ENCODE data around the gene ANKS6.

The ANKS6 gene

DNA sequence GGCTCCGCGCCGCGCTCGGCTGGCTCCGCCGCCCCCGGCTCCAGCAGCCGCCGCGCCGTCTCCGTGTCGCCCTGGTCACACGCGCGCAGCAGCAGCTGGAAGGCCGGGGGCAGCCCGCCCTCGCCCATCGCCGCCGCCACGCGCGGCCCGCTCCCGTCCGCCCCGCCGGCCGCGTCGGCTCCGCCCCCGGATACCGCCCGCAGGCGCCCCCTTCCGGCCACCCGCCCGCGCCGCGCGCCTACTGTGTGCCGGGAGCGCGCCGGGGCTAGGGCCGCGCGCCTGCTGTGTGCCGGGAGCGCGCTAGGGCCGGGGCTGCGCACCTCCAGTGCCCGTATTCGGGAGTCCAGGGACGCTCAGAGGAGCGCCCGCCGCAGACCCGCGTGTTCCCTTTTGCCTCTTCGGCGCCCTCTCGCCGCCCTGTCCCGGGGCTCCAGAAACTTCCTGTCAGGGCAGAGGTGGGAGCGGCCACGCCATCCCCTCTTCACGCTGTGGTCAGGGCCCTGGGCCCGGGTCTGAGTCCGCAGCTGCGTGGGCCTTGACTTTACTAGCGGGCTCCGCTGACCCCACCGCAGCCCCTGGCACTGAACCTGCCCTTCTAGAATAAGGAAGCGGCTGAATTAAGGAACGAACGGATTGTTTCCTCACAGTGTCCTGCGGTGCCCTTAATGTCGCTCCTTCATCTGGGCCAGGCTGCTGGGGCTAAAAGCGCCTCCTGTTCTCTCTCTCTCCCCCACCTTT, at the start of gene ANKS6:
Gene ANKS6 (minus strand): TSS at position 192 of the 738 bp plus-strand sequence. CDS start 64 bp downstream, at position 128.
- peak; percentile 78 for DNase-seq

DNA sequence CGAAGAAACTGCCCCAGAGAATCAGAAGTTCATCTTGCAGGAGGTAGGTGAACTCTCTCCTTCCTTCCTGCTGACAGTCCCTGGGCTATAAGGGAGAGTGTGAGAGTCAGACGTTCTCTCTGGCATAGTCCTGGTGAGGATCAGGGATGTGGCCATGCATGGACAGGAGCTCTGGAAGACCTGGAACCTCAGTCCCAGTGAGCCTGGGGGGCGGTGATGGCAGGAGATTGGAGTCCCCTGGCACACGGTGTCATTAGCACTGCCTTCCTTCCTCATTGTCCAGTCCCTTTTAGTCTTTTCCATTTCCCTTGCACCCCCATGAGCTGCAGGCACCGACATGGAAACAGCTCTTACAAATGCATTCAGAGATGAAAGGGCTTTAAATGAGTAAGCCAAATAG, 49.7 kb upstream of the ANKS6 start:
- DNase-seq: no peak

DNA sequence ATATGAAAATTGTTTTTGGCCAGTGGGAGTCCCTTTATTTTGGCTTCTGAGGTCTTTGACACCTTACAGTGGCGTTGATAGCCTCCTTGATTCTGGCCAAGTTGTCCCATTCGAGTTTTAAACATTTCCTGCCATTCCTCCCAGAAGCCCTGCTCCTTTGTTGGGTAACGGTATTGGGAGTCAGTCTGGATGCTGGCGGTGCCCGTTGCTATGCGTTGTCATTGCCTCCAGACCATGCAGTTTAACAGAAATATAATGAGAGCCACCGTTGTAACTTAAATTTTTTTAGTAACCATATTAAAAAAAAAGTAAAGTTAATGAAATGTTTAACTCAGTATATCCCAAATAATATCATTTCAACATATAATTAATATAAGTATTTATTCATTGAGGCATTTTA, 46.2 kb upstream of the ANKS6 start:
- DNase-seq: no peak

DNA sequence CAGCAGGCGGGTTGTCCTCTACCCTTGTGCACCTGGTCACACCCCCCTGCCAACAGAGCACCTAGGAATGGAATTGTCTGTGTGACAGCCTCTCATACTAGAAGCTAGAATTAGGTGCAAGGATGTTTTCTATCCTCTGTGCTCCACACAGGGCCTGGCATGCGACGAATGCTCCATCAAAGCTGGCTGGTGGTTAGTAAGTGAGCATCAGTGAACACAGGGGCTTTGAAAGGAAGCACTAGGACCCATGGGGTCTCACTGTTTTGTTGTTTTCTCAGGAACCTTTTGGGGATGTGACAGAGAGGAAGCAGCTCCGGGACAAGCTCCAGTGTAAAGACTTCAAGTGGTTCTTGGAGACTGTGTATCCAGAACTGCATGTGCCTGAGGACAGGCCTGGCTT, 43.4 kb upstream of the ANKS6 start:
- DNase-seq: no peak

DNA sequence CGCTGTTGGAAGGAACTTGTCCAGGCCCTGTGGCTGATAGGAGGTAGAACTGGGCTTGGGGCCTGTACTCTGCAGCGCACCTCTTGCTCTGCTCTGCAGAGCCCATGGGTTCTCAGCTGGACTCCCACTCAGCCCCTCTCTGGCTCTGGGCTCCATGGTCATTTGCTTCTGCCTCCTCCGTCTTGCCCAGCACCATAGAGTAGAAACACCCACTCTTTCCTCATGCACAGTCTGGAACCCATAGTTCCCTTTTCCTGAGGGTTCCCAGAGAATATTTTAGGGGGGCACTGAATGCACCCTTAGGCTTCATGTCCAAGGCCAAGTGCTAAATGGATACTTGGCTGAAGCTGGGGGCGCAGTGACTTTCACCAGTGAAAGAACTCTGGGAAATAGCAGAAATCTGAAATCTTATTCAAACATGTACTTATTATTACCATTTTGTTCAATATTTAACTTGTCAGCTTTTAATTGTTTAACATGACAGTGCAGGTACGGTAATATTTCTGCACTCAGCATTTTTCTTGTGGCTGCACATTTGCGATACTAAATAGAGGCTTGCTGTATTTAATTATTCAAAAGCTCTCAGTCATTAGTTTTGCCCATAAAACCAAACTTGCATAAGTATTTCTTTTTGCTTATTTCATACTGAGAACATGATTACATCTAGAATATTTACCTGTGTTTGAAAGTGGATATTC, 42.7 kb upstream of the ANKS6 start:
- DNase-seq: no peak

DNA sequence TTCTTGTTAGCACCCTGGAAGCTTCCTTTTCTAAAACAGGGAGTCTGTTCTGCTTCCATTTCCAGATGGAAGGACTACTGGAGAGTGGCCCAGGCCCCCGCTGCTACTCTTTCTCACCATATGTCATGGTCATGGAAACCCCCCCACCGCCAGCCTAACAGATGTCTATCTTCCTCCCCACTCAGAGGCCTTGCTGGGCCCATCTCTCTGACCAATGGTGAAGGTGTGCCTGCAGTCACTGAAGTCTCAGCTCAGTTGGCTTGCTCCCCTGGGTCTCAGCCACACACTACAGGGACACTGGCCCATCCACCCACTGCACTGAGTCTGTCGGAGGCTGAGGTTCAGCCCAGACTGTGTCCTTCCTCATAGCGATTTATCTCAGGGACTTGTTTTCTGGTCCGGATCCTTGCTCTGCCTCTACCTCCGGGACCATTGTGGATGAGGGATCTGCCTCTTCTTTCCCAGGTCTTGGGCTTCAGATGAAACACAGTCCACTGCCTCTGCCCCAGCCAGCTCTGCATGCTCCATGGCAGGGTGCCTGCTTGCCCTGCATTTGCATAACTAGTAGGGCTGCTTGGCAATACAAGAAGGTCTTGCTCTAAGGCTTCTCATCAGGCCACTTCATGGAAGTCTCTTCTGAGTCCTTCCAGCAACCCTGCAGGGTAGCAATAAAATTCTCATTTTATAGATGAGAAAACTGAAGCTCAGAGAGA, 42.0 kb upstream of the ANKS6 start:
- peak; percentile 12 for DNase-seq

DNA sequence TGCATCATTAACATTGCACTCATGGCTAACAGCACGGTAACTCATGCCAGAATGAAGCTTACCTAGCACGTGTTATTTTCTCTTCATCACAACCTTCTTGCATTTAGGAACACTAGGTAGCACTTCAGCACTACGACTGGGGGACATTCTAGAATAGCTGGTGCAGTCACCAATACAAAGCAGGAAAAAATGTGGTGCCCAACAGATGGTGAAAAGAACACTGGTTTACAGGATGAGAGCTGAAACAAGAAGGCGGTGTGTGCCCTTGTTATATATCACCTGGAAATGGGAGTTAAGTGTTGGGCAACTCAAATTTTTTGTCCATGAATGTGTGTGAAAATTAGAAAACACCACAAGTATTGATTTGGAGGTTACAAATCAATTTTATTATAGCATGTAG, 41.2 kb upstream of the ANKS6 start:
- no peak for DNase-seq

DNA sequence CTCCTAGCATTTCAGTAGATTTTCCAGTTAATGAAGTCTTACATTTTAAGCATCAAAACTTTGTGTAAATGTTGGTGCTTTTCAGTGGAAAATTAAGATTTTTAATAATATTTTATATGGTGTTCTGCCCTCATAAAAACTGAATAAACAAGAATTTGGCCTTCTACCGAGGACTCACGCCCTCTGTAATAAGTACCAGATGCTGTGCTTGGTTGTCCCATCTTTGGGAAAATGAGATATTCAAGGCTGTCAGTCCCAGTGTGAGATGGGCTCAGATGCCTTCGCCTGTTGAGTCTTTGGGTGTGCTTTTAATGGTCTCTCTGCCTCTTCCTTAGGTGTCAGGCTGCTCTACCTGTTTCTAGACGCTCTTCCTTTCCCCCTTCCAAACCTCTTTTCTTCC, 39.9 kb upstream of the ANKS6 start:
- DNase-seq: no peak

DNA sequence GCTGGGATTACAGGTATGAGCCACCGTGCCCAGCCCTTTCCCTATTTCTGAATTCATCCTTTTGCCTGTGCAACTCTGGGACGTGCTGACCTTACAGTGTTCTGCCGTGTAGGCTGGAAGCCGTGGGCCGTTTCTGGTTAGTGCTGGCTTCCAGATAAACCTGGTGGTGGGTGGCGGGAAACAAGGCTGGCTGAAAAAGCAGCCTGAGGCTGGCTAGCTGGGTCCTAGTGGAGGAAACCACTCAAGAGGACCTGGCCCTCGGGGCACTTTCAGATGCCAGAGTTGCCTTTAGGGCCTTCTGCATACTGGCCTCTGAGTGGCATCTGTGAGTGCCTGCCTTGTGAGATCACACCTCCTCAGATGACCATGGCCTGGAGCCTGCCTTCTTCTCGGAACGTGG, 38.0 kb upstream of the ANKS6 start:
- no peak for DNase-seq

DNA sequence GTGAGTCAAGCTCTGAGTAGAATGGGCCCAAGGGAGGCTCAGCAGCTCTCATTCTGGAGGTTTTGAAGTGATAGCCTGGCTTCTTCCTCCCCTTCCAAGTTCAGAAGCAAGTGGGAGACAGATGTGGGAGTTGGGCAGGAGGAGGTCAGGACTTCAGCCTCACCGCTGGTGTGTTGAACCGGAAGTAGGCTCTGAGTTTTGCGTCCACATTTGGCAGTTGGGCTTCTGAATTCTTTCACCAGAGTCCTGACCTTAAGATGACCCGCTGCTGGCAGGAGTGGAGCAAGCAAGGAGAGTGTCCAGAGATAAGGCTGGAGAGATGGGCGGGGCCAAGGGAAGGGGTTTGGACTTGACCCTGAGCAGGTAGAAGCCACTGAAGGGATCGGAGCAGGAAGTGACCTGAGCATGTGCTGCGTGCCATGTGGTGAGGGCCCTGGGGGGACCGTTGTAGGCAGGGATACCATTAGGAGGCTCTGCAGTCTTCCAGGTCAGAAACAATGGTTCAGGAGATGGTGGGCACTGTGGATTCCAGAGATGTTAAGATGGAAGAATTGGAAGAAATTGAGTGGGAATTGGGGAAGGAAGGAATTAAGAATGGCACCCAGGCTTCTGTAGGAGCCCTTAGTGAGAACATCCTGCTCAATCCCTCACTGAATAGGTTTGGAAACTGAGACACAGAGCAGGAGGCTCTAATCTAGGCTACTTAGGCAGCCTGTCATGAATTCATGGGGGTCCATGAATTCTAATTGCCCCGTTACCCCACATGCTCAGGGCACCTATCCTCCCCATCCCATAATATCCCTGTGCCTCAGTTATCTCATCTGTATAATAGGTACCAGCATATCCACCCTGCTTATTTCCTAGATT, 37.0 kb upstream of the ANKS6 start:
- DNase-seq: no peak

DNA sequence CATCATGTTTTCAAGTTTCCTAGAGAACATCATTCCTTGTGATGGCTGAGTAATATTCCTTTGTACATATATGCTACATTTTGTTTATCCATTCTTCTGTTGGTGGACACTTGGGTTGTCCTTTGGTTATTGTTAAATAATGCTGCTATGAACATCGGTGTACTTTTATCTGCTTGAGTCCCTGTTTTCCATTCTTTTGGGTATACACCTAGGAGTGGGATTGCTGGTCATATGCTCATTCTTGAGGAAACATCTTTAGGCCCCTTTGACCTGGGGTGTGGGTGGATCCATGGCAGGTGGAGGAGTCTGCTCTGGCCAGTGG, 36.4 kb upstream of the ANKS6 start:
- DNase-seq: no peak

DNA sequence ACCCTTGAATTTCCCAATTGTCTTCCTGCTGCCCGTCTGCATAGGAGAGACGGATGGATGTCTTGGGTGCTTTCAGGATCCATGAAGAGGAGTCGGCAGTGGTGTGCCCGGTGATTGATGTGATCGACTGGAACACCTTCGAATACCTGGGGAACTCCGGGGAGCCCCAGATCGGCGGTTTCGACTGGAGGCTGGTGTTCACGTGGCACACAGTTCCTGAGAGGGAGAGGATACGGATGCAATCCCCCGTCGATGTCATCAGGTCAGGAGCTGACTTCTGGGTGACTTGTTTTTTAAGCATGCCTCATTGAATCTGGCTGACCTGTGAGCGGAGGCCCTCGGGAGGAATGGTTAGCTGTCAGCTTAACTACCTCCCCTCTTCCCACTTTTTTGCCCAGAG, 35.3 kb upstream of the ANKS6 start:
- no peak for DNase-seq

DNA sequence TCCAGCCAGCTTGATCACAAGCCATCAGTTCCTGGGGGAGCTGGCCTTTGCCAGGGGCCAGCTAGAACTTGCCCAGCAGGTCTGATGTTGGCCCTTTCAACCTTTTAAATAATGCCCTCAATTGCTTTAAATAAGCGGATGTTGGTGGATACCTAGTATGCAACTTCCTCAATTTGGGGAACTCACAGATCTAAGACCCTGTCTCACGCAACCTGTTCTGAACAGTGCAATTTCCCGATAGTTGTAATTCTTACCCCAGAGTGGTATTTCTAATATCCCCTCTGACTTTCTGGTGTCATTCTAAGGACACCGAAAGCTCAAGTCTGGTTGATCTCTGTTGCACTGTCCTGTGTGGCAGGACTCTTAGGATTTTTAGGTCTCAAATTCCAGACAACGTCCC, 34.2 kb upstream of the ANKS6 start:
- DNase-seq: no peak

DNA sequence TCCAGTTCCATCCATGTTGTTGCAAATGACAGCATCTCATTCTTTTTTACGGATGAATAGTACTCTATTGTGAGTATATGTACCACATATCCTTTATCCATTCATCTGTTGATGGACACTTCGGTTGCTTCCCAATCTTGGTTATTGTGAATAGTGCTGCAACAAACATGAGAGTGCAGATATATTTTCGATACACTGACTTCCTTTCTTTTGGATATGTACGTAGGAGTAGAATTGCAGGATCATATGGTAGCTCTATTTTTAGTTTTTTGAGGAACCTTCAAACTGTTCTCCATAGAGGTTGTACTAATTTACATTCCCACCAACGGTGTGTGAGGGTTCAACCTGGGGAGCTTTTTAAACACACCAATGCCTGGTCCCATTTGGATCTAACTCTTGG, 33.4 kb upstream of the ANKS6 start:
- no peak for DNase-seq

DNA sequence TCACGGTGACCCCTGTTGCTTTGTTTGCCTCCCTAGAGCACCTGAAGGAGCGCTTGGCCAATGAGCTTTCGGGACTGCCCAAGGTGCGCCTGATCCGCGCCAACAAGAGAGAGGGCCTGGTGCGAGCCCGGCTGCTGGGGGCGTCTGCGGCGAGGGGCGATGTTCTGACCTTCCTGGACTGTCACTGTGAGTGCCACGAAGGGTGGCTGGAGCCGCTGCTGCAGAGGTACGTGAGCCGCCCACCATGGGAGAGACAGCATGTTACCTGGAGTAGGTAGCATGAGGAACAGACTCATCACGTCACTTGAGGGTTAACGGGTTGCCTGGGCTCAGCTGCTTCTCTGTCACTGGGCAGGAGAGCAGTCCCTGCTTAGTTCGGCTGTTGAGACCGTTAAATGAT, 30.4 kb upstream of the ANKS6 start:
- DNase-seq: no peak

DNA sequence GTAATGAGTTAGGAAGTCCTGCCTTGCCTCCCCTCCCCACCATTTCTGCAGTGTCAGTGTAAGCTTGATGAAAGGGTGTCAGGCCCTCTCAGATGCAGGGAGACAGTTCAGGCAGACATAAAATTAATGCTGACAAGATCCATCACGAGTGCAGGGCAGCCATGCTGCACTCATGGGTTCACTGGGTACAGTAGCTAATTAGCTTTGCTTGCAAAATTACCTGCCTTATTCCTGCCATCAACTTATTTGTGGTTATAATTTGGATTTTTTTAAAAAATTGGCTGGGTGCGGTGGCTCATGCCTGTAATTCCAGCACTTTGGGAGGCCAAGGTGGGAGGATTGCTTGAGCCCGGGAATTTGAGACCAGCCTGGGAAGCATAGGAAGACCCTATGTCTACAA, 29.1 kb upstream of the ANKS6 start:
- DNase-seq: no peak

DNA sequence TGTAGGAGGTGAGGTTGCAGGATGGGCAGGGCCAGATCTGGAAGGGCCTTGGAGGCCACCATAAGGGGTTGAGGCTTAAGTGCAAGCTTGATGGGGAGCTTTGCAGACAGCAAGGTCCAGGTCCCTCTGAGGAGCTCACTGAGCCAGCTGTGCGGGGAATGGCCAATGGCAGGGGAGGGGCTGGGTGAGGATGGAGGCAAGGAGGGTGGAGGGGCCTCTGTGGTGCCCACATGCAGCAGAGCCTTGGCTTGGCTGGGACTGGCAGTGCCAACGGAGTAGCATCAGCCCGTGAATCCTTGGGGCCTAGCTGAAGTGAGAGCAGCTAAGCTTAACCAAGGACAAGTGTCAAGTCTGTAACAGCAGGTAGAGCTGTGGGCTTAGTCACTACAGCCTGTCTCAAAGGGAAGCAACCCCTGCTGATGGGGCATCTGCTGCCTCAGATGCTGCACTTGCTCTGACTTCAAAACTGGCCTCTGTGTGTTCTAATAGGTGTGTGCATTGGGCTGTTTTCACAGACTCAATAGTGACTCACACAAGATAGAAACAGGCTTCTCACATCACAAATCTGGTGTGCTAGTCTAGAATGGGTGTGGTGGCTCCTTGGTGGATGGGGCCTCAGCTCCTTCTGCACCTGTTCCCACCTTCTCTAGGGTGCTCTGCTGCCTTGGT, 27.4 kb upstream of the ANKS6 start:
- DNase-seq: no peak

DNA sequence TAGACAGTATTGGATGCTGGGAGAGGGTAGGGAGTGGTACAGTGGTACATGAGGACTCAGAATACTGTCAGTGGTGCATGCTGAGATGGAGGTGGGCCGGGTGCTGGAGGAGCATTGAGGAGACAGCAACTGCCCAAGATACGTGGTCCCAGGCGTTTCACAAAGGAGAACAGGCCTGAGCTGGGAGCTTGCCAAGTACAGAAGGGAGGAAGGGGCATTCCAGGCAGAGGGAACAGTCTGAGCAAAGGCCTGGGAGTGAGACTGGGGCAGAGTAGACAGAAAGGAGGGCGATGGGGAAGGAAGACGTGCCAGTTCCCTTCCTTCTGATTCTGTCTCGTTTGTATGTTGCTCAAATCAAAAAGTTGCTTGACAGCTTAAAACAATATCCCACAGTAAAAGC, 26.3 kb upstream of the ANKS6 start:
- DNase-seq: no peak

DNA sequence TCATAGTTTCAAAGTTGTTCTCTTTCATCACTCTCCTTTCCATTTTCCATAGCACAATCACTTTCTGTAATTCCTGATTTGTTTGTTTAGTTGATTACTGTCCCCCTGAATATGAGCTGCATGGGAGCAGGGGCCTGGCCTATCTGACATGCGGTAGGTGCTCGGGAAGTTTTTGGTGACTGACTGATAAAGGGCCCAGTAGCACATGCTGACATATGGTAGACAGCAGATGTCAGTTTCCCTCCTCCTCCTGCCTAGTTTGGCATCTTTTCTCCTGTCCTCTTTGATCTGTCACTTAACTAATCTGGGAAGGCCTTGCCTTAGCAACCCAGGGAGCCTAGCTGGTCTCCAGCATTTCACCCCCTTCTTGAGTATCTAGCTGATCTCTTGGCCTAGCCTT, 25.5 kb upstream of the ANKS6 start:
- DNase-seq: no peak

DNA sequence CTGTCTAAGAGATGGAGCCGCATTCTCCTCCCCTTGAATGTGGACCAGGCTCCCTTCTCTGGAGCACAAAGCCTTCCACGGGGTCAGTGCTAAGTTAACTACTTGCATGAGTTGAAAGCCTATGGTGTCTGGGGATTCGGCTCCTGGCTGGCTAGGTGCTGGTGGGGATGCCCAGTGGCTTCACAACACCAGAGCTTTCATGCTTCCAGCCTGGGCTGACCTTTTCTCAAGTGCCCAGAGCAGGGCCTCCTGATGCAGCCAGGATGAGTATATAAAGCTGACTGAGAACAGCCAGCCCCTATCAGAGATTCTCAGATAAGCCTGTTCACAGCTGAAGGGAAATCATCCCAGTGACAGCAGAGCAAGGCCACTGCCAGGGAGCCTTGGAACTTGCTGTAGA, 22.9 kb upstream of the ANKS6 start:
- no peak for DNase-seq

DNA sequence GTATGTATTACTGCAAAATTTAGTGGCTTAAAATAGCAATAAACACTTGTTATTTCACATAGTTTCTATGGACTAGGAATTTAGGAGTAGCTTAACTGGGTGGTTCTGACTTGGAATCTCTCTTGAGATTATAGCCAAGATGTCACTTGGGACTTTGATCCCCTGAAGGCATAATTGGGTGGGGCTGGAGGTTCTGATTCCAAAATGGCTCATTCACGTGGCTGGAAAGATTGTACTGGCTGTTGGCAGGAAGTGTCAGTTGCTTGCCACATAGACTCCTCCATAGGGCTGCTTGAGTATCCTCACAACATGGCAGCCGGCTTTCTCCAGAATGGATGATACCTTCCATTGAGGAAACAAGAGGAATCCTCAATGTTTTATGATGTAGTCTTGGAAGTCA, 22.4 kb upstream of the ANKS6 start:
- DNase-seq: no peak

DNA sequence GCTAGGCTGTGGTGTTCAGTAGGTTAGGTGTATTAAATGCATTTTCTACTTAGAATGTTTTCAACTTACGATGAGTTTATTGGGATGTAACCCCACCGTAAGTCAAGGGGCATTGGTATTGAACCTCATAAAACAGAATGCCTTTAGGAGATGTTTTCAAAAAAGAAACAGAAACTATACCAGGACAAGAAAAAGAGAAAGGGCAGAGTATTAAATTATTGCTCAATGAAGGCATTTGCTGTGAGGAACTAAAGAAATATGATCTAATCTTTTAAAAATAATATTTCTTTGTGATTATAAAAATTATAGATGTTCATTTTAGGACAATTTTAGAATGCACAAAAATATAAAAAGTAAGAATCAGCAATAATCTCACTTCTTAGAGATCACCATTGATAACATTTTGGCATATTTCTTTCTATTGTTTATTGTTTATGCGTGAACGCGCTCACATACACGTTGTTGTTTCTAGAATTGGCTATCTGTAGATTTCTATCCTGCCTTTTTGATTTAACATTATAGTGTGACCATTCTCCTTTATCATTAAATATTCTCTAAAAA, 19.1 kb upstream of the ANKS6 start:
- no peak for DNase-seq

Data from NCI-H2171 (cell line).